Left ventricle myocardium inferior (tissue), 1 donor: Measurements from ENCODE around the gene CMC1. TPM values are rescaled to one million over a fixed set of nuclear protein-coding genes. Genes with fewer than 3 reads are reported as not detected.

ENCODE experiments used
- DNase-seq: peaks from one replicate; pipeline ENCODE4 v3.0.0-alpha.2; 2020
- H3K27ac ChIP-seq: fragments of 200-600 bp; replicated peaks from 2 replicates; pipeline ENCODE4 v1.8.0; 2021
- H3K27me3 ChIP-seq: fragments of 200-600 bp; 2 replicates; pipeline ENCODE4 v1.8.0; 2021; ENCODE audit warnings: low read depth
- H3K36me3 ChIP-seq: fragments of 200-600 bp; 2 replicates; pipeline ENCODE4 v1.8.0; 2021
- H3K4me1 ChIP-seq: fragments of 200-600 bp; 2 replicates; pipeline ENCODE4 v1.8.0; 2021
- H3K4me3 ChIP-seq: fragments of 200-600 bp; 2 replicates; pipeline ENCODE4 v1.8.0; 2021; ENCODE audit warnings: mild to moderate bottlenecking, moderate library complexity
- H3K9me3 ChIP-seq: fragments of 200-600 bp; replicated peaks from 2 replicates; pipeline ENCODE4 v1.8.0; 2021
- intact Hi-C: fragments of 100-400 bp; cut with micrococcal nuclease; formaldehyde crosslinking; loops from one replicate; pipeline ENCODE4 v1.11.0; 2022
- total RNA-seq: library from RNA; stranded (reverse); fragmentation: NEBNext Ultra II Directional; extraction: Animal tissue kit (Norgen Biotek cat#: 25700); gene quantifications from one replicate; pipeline ENCODE4 v1.2.1, GENCODE V29; 2021
- TF ChIP-seq, protein P1 (sequence below): fragments of 200-600 bp; IDR thresholded peaks from 2 replicates; pipeline ENCODE4 v1.8.0; 2021; ENCODE audit warnings: antibody characterized with exemption, mild to moderate bottlenecking, borderline replicate concordance
- donor health status: DM: no; HTN: yes; CAD: no; lungs with severe emphysema.

CMC1 gene
- total RNA-seq, 1 donor from 2014 or later = 41.0 TPM

DNA sequence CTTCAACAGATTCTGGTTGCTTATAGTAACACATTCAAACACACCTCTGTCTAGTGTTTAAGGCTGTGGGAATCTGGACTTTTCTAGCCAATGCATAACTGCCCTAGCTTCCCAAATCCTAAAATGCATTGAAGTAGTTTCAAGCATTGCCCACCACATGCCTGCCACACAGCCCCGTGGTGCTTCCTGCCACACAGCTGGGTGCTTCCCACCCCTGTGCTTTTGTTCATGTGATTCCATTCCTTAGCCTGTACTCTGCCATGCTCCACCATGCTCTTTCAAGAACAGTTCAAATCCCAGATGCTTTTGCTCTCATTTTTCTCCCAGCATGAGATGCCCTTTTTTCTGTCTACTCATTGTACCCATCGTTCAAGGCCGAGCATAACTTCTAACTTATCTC is 2.3 kb upstream of the CMC1 start:
- peaks cover 38% of the 10 kb centered on the region for H3K4me1 ChIP-seq
- no peaks in the 10 kb centered on the region for H3K36me3 ChIP-seq
- no peak overlapping the region for H3K4me3 ChIP-seq
- no peaks in the 10 kb centered on the region for H3K9me3 ChIP-seq
- intact Hi-C loops = no loop called here
- H3K27me3 ChIP-seq = no peaks in the 10 kb centered on the region
- no peak overlapping the region for H3K27ac ChIP-seq
- DNase-seq = no peak
- TF ChIP-seq, protein P1, sequence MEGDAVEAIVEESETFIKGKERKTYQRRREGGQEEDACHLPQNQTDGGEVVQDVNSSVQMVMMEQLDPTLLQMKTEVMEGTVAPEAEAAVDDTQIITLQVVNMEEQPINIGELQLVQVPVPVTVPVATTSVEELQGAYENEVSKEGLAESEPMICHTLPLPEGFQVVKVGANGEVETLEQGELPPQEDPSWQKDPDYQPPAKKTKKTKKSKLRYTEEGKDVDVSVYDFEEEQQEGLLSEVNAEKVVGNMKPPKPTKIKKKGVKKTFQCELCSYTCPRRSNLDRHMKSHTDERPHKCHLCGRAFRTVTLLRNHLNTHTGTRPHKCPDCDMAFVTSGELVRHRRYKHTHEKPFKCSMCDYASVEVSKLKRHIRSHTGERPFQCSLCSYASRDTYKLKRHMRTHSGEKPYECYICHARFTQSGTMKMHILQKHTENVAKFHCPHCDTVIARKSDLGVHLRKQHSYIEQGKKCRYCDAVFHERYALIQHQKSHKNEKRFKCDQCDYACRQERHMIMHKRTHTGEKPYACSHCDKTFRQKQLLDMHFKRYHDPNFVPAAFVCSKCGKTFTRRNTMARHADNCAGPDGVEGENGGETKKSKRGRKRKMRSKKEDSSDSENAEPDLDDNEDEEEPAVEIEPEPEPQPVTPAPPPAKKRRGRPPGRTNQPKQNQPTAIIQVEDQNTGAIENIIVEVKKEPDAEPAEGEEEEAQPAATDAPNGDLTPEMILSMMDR = no peak

DNA sequence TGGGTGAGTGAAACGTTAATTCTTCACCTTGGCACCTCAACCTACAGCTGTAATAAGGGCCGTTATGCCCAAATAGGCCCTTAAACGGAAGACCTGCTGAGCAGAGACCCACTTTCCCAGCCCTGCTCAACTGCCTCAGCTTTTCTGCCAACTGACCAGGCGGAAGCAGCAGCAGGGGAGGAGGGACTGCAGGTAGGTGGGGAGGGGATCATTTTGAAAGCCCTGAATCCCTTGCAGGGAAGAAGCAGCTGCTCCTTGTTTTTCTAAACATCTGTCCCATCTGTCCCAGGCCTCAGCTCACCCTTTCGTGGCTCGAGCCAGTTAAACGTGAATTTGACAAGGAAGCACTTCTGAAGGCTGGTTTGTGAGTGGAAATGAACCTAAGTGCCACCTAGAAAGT is 978 bp upstream of the CMC1 start:
- Histone ChIP-seq H3K36me3 (no peaks in the 10 kb centered on the region), H3K27ac (peak overlapping the region; percentile 90), H3K4me1 (peaks cover 42% of the 10 kb centered on the region), H3K4me3 (peak overlapping the region; percentile 98), H3K9me3 (no peaks in the 10 kb centered on the region), H3K27me3 (no peaks in the 10 kb centered on the region)
- intact Hi-C loops = no loop called here
- TF ChIP-seq, protein P1 = no peak
- no peak for DNase-seq

DNA sequence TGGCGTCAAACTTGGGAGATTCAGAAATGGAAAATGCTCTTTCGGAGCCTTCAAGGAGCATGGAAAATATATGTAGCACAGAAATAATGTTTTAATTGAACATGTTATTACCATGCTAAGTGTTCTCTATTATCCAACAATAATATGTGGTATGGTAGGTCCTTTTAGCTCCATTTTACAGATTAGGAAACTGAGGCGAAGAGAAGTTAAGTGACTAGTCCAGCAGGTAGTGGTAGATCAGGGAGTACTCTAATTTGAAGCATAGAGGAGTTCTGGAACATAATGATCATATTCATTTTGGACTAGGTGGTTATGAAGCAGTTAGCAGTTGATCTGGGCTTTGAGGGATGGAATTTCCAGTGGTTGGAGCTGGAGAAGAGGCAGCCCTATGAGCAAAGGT is 1.1 kb downstream of the CMC1 start:
- no peaks in the 10 kb centered on the region for H3K9me3 ChIP-seq
- peaks cover 60% of the 10 kb centered on the region for H3K4me1 ChIP-seq
- DNase-seq = no peak
- peak overlapping the region; percentile 90 for H3K27ac ChIP-seq
- TF ChIP-seq, protein P1 = no peak
- intact Hi-C loops = no loop called here
- no peaks in the 10 kb centered on the region for H3K36me3 ChIP-seq
- no peaks in the 10 kb centered on the region for H3K27me3 ChIP-seq
- peak overlapping the region; percentile 98 for H3K4me3 ChIP-seq

DNA sequence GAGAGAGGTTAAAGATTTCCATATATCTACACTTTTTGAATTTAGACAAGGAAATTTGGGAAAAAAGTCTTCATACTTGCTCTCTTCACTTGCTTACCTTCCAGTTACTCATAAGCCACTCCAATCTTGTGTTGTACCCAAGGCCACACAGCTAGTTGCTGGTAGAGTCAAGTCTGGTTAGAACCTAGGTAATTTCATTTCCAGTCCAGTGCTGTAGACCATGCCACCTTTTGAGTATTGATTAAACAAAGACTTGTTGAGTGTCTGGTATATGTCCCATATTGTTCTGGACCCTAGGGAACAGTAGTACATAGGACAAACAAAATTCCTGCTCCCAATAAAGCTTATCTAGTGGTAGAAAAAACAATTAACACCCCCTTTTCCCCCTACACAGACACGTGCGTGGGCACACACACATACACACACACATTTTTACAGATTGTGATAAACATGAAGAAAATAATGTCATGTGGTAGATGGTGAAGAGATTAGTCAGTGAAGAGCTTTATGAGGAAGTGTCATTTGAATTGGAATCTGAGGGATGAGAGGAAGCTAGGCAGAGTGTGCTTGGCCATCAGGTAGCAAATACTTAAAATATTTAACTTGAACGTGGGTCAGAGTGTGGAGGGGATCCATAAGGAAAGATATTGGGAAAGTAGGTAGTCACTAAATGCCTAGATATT is 2.1 kb downstream of the CMC1 start:
- H3K4me1 ChIP-seq = peaks cover 64% of the 10 kb centered on the region
- no peak overlapping the region for H3K27ac ChIP-seq
- no peak overlapping the region for H3K4me3 ChIP-seq
- intact Hi-C loops = no loop called here
- DNase-seq = no peak
- TF ChIP-seq, protein P1 = no peak
- no peaks in the 10 kb centered on the region for H3K9me3 ChIP-seq
- H3K36me3 ChIP-seq = no peaks in the 10 kb centered on the region
- H3K27me3 ChIP-seq = no peaks in the 10 kb centered on the region

DNA sequence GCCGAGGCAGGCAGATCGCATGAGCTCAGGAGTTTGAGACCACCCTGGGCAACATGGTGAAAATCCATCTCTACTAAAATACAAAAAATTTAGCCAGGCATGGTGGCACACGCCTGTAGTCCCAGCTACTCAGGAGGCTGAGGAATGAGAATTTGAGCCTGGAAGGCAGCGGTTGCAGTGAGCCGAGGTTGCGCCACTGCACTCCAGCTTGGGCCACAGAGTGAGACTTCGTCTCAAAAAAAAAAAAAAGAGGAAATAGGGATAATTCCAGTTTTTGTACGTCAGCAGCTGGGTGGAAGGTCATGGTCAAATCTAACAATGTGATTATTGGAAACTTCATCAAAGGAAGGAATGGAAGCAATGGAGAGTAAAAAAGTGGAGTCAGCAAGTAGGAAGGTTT is 3.1 kb downstream of the CMC1 start:
- TF ChIP-seq, protein P1 = no peak
- Histone ChIP-seq H3K4me1 (peaks cover 64% of the 10 kb centered on the region), H3K4me3 (no peak overlapping the region), H3K27me3 (no peaks in the 10 kb centered on the region), H3K27ac (no peak overlapping the region), H3K36me3 (no peaks in the 10 kb centered on the region), H3K9me3 (no peaks in the 10 kb centered on the region)
- intact Hi-C loops = no loop called here
- peak; percentile 15 for DNase-seq

DNA sequence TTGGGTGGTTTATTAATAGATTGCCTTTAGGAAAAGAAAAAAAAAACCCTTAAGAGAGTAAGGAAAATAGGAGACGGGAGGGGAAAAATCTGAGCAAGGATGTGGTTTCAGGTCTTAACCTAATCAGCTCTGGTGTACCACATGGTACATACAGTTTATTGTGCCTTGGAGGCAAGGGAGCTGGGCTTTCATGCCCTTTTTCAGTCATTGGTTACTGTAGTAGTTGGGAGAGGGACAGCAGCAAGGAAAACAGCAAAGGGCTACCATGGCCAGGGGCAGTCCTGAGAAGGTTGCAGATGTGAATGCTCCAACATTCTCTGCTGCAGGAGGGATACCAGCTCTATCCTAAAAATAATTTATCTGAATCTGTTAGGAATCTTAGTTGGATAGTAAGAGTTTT is 5.9 kb downstream of the CMC1 start:
- TF ChIP-seq, protein P1 = no peak
- no peaks in the 10 kb centered on the region for H3K9me3 ChIP-seq
- H3K4me1 ChIP-seq = peaks cover 54% of the 10 kb centered on the region
- intact Hi-C loops = no loop called here
- DNase-seq = no peak
- H3K4me3 ChIP-seq = no peak overlapping the region
- H3K27me3 ChIP-seq = no peaks in the 10 kb centered on the region
- H3K36me3 ChIP-seq = no peaks in the 10 kb centered on the region
- H3K27ac ChIP-seq = no peak overlapping the region
